ENCODE measurements around the gene CLSTN1. TPM values are rescaled to one million over a fixed set of nuclear protein-coding genes. Genes with fewer than 3 reads are reported as not detected.

The CLSTN1 gene
- polyA plus RNA-seq, 1 of the 3 experiments (the other 2 are of a cell fraction): 59.6 TPM

- TF ChIP-seq FOSL2 (IDR thresholded peaks at IDR 0.05; ENCODE audit: borderline replicate concordance, low read depth): no peak
- TF ChIP-seq NFIC (IDR thresholded peaks at IDR 0.05; ENCODE audit: borderline replicate concordance): no peak
- TF ChIP-seq TAF1 (IDR thresholded peaks at IDR 0.05; ENCODE audit: borderline replicate concordance, low read depth, low read length): no peak
- TF ChIP-seq USF2 (IDR thresholded peaks at IDR 0.05; ENCODE audit: borderline replicate concordance, low read depth, low read length): no peak
- no peak for TF ChIP-seq ZBTB33 (IDR thresholded peaks at IDR 0.05; ENCODE audit: borderline replicate concordance, low read depth)
- no peak for TF ChIP-seq SMC3 (IDR thresholded peaks at IDR 0.05; ENCODE audit: low read depth, low read length)
- TF ChIP-seq YY1 (IDR thresholded peaks at IDR 0.05; ENCODE audit: low read depth): no peak
- TF ChIP-seq RAD21 (IDR thresholded peaks at IDR 0.05; ENCODE audit: low read length): no peak
- TF ChIP-seq IRF3 (IDR thresholded peaks at IDR 0.05; ENCODE audit: low read depth, low read length): no peak
- Histone ChIP-seq H3F3A (replicated peaks; ENCODE audit: insufficient read depth) (peaks cover 4% of the 10 kb centered on the region), H3K9me2 (no peaks in the 10 kb centered on the region), H2AFZ (ENCODE audit: low read depth) (no peak overlapping the region), H3K27me3 (ENCODE audit: insufficient read depth) (no peaks in the 10 kb centered on the region), H3K9me3 (no peaks in the 10 kb centered on the region), H4K20me1 (ENCODE audit: insufficient read depth) (peaks cover 18% of the 10 kb centered on the region), H3K4me2 (no peak overlapping the region), H3K36me3 (replicated peaks in 1 of 2; ENCODE audit: control insufficient read depth in 1 of 2, insufficient read depth in 2 of 2, low read length in 1 of 2) (no peaks in the 10 kb centered on the region), H3K4me1 (ENCODE audit: control insufficient read depth in 1 of 2, insufficient read depth in 2 of 2, low read depth in 1 of 2, low read length in 1 of 2) (no peaks in the 10 kb centered on the region), H3K9ac (no peak overlapping the region), H3K79me2 (ENCODE audit: insufficient read depth) (peaks cover 67% of the 10 kb centered on the region), H3K4me3 (ENCODE audit: low read depth in 2 of 2, low read length in 1 of 2) (no peak overlapping the region), H3K27ac (ENCODE audit: low read depth in 2 of 2, low read length in 1 of 2) (no peak overlapping the region)
- ChIA-PET POLR2A (no interaction called here), CTCF (interaction anchor here (10.9 kb wide), 1 partner anchor 90 kb away, joined by 175 read pairs; no protein-coding TSS in a partner anchor)
- no peak for DNase-seq
- WGBS (ENCODE audit: low lambda C conversion rate): 96% methylated on average over 10 of the region's 10 CpGs
Observed at GRCh38 chr1:9780554-9781110, 43.1 kb downstream of the CLSTN1 start.

- Histone ChIP-seq H3K79me2 (ENCODE audit: insufficient read depth) (peaks cover 66% of the 10 kb centered on the region), H3K27ac (ENCODE audit: low read depth in 2 of 2, low read length in 1 of 2) (no peak overlapping the region), H3F3A (replicated peaks; ENCODE audit: insufficient read depth) (peaks cover 4% of the 10 kb centered on the region), H3K9me3 (no peaks in the 10 kb centered on the region), H3K9me2 (no peaks in the 10 kb centered on the region), H4K20me1 (ENCODE audit: insufficient read depth) (peaks cover 12% of the 10 kb centered on the region), H2AFZ (ENCODE audit: low read depth) (no peak overlapping the region), H3K4me1 (ENCODE audit: control insufficient read depth in 1 of 2, insufficient read depth in 2 of 2, low read depth in 1 of 2, low read length in 1 of 2) (no peaks in the 10 kb centered on the region), H3K9ac (no peak overlapping the region), H3K4me2 (no peak overlapping the region), H3K36me3 (replicated peaks in 1 of 2; ENCODE audit: control insufficient read depth in 1 of 2, insufficient read depth in 2 of 2, low read length in 1 of 2) (no peaks in the 10 kb centered on the region), H3K27me3 (ENCODE audit: insufficient read depth) (no peaks in the 10 kb centered on the region), H3K4me3 (ENCODE audit: low read depth in 2 of 2, low read length in 1 of 2) (no peak overlapping the region)
- ChIA-PET POLR2A (no interaction called here), CTCF (interaction anchor here (0.6 to 10.9 kb wide), 4 partner anchors 18 to 92 kb away, joined by 3 to 175 read pairs (median 4); no protein-coding TSS in a partner anchor)
- WGBS (ENCODE audit: low lambda C conversion rate): 98% methylated on average over 10 of the region's 10 CpGs
- no peak for DNase-seq
- TF ChIP-seq CHD2 (IDR thresholded peaks at IDR 0.05; ENCODE audit: low read length, partially characterized antibody) (no peak), CTCF (IDR thresholded peaks at IDR 0.05) (no peak), MXI1 (IDR thresholded peaks at IDR 0.05; ENCODE audit: low read depth, low read length) (no peak), REST (IDR thresholded peaks at IDR 0.05; ENCODE audit: low read depth, low read length) (no peak), MEF2A (IDR thresholded peaks at IDR 0.05; ENCODE audit: borderline replicate concordance, low read depth) (no peak), TEAD4 (IDR thresholded peaks at IDR 0.05; ENCODE audit: borderline replicate concordance, insufficient read depth) (no peak), PBX3 (IDR thresholded peaks at IDR 0.05) (no peak)
Observed at GRCh38 chr1:9778905-9779304, 44.9 kb downstream of the CLSTN1 start.

Data from SK-N-SH (cell line).